ENCODE results near the gene HCFC1R1. TPM values are rescaled to one million over a fixed set of nuclear protein-coding genes. Genes with fewer than 3 reads are reported as not detected.

Gene HCFC1R1
- total RNA-seq, 1 experiment from 2014 or later: 61.3 TPM

DNA sequence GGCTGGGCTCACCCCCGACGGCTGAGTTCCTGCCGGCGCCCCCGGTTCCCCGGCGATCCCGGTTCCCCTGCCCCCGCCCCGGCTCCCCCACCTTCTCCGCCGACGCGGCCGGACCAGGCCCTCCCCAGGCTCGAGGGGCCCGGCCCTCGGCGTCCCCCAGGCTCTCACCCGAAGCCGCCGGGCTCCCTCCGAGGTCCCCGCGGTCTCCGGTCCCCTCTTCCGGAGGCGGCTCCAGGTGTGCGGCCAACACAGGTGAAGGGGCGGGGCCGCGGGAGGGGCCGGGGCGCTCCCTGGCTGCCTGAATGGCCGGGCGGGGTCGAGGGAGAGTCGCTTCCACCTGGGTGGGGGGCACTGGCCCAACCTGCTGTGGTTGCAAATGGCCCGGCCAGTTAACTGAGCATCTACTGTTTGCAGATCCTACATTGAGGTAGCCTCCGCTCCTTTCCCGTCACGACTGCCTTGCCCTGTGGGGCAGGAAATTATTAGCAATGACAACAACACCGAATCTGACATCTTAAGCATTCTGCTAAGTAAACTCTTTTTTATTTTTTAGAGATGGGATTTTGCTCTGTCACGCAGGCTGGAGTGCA is 13.1 kb upstream of the HCFC1R1 start, which contains the start of gene BICDL2:
BICDL2 (minus strand) TSS at position 219 of the 590 bp plus-strand sequence. CDS start 1,448 bp downstream, outside the sequence.
- peaks cover 42% of the 10 kb centered on the region for H3K27me3 Mint-ChIP-seq (ENCODE audit: low read depth)
- Histone ChIP-seq H3T11ph (ENCODE audit: low read length) (no peak within 1 kb of the TSS), H3K27me3 (ENCODE audit: insufficient read depth, low read length) (no peaks in the 10 kb centered on the region), H2BK120ac (ENCODE audit: low read depth, low read length, poor library complexity, severe bottlenecking) (no peak within 1 kb of the TSS), H4K5ac (ENCODE audit: insufficient read length, low read depth, low read length) (no peak within 1 kb of the TSS), H4K91ac (ENCODE audit: insufficient read length, low read depth, low read length) (no peak within 1 kb of the TSS), H2BK12ac (ENCODE audit: insufficient read length, low read depth, low read length) (no peak within 1 kb of the TSS), H4K20me1 (ENCODE audit: control insufficient read depth, insufficient read depth, insufficient read length) (peaks cover 3% of the 10 kb centered on the region), H3K23ac (ENCODE audit: insufficient read length, low read depth, low read length) (no peak within 1 kb of the TSS), H3K79me2 (ENCODE audit: insufficient read depth, low read length) (no peaks in the 10 kb centered on the region), H3K4me2 (ENCODE audit: insufficient read depth, insufficient read length, low read length) (peak within 1 kb of the TSS; percentile 78), H3K4me1 (ENCODE audit: insufficient read depth, low read length) (no peaks in the 10 kb centered on the region; the same call in 1 of the 2 replicates), H2AFZ (ENCODE audit: low read length) (no peak within 1 kb of the TSS), H3K14ac (ENCODE audit: insufficient read depth, low read length) (peak within 1 kb of the TSS; percentile 77; the same call in 1 of the 2 replicates), H3K27ac (ENCODE audit: insufficient read length, low read depth, low read length) (no peak within 1 kb of the TSS), H2AK5ac (ENCODE audit: insufficient read length, low read length) (no peak within 1 kb of the TSS), H3K56ac (ENCODE audit: insufficient read length, low read depth, low read length) (no peak within 1 kb of the TSS), H2BK5ac (ENCODE audit: insufficient read length, low read length) (no peak within 1 kb of the TSS), H3K9ac (ENCODE audit: extremely low read depth, insufficient read length, low read length) (peak within 1 kb of the TSS; percentile 10), H4K8ac (replicated peaks; ENCODE audit: insufficient read length, low read depth, low read length) (no peak within 1 kb of the TSS), H2BK20ac (ENCODE audit: low read depth, low read length, poor library complexity, severe bottlenecking) (no peak within 1 kb of the TSS), H2BK15ac (ENCODE audit: low read depth, low read length) (no peak within 1 kb of the TSS), H3K79me1 (ENCODE audit: insufficient read depth, low read depth, low read length, poor library complexity, severe bottlenecking) (no peaks in the 10 kb centered on the region), H3K9me3 (ENCODE audit: control insufficient read depth, low read depth, low read length) (no peaks in the 10 kb centered on the region), H3K4ac (ENCODE audit: low read depth, low read length) (no peak within 1 kb of the TSS), H3K18ac (ENCODE audit: insufficient read length, low read depth, low read length) (peak within 1 kb of the TSS; percentile 31), H3K23me2 (ENCODE audit: insufficient read length, low read depth, low read length, poor library complexity, severe bottlenecking) (peaks cover 7% of the 10 kb centered on the region)
- peak within 1 kb of the TSS in 2 of 3 experiments; percentile 21 to 42; a peak in 2 of 7 replicates for H3K27ac Mint-ChIP-seq
- DNase-seq: peak; percentile 89
- peaks cover 26 to 28% of the 10 kb centered on the region in 2 experiments for H3K4me1 Mint-ChIP-seq
- peak within 1 kb of the TSS; percentile 66 to 79 for H3K4me3 Mint-ChIP-seq
- TF ChIP-seq, protein P1, sequence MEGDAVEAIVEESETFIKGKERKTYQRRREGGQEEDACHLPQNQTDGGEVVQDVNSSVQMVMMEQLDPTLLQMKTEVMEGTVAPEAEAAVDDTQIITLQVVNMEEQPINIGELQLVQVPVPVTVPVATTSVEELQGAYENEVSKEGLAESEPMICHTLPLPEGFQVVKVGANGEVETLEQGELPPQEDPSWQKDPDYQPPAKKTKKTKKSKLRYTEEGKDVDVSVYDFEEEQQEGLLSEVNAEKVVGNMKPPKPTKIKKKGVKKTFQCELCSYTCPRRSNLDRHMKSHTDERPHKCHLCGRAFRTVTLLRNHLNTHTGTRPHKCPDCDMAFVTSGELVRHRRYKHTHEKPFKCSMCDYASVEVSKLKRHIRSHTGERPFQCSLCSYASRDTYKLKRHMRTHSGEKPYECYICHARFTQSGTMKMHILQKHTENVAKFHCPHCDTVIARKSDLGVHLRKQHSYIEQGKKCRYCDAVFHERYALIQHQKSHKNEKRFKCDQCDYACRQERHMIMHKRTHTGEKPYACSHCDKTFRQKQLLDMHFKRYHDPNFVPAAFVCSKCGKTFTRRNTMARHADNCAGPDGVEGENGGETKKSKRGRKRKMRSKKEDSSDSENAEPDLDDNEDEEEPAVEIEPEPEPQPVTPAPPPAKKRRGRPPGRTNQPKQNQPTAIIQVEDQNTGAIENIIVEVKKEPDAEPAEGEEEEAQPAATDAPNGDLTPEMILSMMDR (conservative IDR thresholded peaks at IDR 0.05): no peak
- WGBS (ENCODE audit: extremely low coverage, insufficient read length, low lambda C conversion rate): no CpG with 5 or more reads among the region's 44 CpGs
- no peaks in the 10 kb centered on the region for H3K9me3 Mint-ChIP-seq
- H3K36me3 Mint-ChIP-seq (ENCODE audit: insufficient read depth in 1 of 3, low read depth in 3 of 3): peaks cover 3 to 5% (median 3%) of the 10 kb centered on the region in 3 experiments; a peak in 4 of 7 replicates

All from H9 (cell line).